PC-9 (cell line): ENCODE data around the gene USP21.

Experiments used
- EZH2 ChIP-seq: fragments of 200-600 bp; sonication (generic); IDR thresholded peaks from 2 replicates; pipeline ENCODE4 v1.8.0; 2017; ENCODE audit warnings: antibody characterized with exemption, low read depth
- TF ChIP-seq, protein P1 (sequence below): fragments of 200-600 bp; sonication (generic); conservative IDR thresholded peaks from 2 replicates; pipeline ENCODE4 v1.6.1; 2017; ENCODE audit warnings: mixed run types, antibody characterized with exemption, mild to moderate bottlenecking, moderate library complexity

DNA sequence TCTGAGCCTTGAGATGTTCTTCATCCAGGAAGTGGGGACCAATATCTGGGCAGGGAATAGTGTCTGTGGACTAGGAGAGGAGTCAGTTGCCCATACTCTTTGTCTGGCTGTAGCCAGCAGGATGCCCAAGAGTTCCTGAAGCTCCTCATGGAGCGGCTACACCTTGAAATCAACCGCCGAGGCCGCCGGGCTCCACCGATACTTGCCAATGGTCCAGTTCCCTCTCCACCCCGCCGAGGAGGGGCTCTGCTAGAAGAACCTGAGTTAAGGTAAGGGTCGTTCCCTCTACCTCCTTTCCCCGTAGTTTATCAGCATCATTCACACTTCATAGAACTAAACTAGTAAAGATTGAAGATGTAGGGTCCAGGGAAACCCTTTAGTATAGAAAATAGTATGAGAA is 3.5 kb downstream of the USP21 start:
- TF ChIP-seq, protein P1, sequence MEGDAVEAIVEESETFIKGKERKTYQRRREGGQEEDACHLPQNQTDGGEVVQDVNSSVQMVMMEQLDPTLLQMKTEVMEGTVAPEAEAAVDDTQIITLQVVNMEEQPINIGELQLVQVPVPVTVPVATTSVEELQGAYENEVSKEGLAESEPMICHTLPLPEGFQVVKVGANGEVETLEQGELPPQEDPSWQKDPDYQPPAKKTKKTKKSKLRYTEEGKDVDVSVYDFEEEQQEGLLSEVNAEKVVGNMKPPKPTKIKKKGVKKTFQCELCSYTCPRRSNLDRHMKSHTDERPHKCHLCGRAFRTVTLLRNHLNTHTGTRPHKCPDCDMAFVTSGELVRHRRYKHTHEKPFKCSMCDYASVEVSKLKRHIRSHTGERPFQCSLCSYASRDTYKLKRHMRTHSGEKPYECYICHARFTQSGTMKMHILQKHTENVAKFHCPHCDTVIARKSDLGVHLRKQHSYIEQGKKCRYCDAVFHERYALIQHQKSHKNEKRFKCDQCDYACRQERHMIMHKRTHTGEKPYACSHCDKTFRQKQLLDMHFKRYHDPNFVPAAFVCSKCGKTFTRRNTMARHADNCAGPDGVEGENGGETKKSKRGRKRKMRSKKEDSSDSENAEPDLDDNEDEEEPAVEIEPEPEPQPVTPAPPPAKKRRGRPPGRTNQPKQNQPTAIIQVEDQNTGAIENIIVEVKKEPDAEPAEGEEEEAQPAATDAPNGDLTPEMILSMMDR: no peak
- TF ChIP-seq EZH2: no peak
